ENCODE data around the gene SPATA3.

- TF ChIP-seq CTCF (IDR thresholded peaks at IDR 0.05; ENCODE audit: insufficient read depth, low read depth, low read length) = no peak
- TF ChIP-seq EZH2 (IDR thresholded peaks at IDR 0.05; ENCODE audit: insufficient read depth, low read length) = no peak
These were observed 23.9 kb upstream of the SPATA3 start for GRCh38 chr2:230972046-230972445.

All from astrocyte (in vitro differentiated cells and primary cell).